Measurements from ENCODE around the gene LPCAT2. TPM values are rescaled to one million over a fixed set of nuclear protein-coding genes. Genes with fewer than 3 reads are reported as not detected.

LPCAT2 gene
- polyA plus RNA-seq, 1 donor from 2014 or later, result 0.59 TPM

GRCh38 chr16:55465077-55465896, 43.6 kb upstream of the LPCAT2 start:
- Histone ChIP-seq H3K9me2 (ENCODE audit: insufficient read depth, low read length) (no peaks in the 10 kb centered on the region), H3K79me2 (replicated peaks; ENCODE audit: insufficient read depth, low read length) (no peaks in the 10 kb centered on the region), H3K36me3 (ENCODE audit: insufficient read depth, low read length) (no peaks in the 10 kb centered on the region), H3K4me2 (ENCODE audit: low read length) (no peak overlapping the region), H3K4me3 (ENCODE audit: low read length) (peak overlapping the region; percentile 40), H3K9me3 (ENCODE audit: low read length) (no peaks in the 10 kb centered on the region), H4K20me1 (ENCODE audit: insufficient read depth) (no peaks in the 10 kb centered on the region), H2AFZ (ENCODE audit: low read depth, low read length) (no peak overlapping the region), H3K9ac (ENCODE audit: low read length) (no peak overlapping the region), H3K27ac (ENCODE audit: low read length) (no peak overlapping the region), H3F3A (ENCODE audit: insufficient read depth, low read length, poor library complexity, severe bottlenecking) (no peaks in the 10 kb centered on the region), H3K27me3 (ENCODE audit: insufficient read depth, low read depth, low read length) (no peaks in the 10 kb centered on the region)
- TF ChIP-seq SMC3 (conservative IDR thresholded peaks at IDR 0.05; ENCODE audit: poor library complexity) (peak; percentile 100), CTCF (IDR thresholded peaks at IDR 0.05; ENCODE audit: poor library complexity, severe bottlenecking) (peak; percentile 100), EP300 (conservative IDR thresholded peaks at IDR 0.05; ENCODE audit: poor library complexity, severe bottlenecking) (no peak), RAD21 (conservative IDR thresholded peaks at IDR 0.05) (peak; percentile 100), TAF1 (IDR thresholded peaks at IDR 0.05; ENCODE audit: low read depth) (no peak), MXI1 (conservative IDR thresholded peaks at IDR 0.05; ENCODE audit: poor library complexity, severe bottlenecking) (no peak), EZH2 (IDR thresholded peaks at IDR 0.05; ENCODE audit: borderline replicate concordance, insufficient read depth, low read length, poor library complexity, severe bottlenecking) (no peak), POLR2AphosphoS5 (IDR thresholded peaks at IDR 0.05) (no peak)
- TF ChIP-seq, protein P1, sequence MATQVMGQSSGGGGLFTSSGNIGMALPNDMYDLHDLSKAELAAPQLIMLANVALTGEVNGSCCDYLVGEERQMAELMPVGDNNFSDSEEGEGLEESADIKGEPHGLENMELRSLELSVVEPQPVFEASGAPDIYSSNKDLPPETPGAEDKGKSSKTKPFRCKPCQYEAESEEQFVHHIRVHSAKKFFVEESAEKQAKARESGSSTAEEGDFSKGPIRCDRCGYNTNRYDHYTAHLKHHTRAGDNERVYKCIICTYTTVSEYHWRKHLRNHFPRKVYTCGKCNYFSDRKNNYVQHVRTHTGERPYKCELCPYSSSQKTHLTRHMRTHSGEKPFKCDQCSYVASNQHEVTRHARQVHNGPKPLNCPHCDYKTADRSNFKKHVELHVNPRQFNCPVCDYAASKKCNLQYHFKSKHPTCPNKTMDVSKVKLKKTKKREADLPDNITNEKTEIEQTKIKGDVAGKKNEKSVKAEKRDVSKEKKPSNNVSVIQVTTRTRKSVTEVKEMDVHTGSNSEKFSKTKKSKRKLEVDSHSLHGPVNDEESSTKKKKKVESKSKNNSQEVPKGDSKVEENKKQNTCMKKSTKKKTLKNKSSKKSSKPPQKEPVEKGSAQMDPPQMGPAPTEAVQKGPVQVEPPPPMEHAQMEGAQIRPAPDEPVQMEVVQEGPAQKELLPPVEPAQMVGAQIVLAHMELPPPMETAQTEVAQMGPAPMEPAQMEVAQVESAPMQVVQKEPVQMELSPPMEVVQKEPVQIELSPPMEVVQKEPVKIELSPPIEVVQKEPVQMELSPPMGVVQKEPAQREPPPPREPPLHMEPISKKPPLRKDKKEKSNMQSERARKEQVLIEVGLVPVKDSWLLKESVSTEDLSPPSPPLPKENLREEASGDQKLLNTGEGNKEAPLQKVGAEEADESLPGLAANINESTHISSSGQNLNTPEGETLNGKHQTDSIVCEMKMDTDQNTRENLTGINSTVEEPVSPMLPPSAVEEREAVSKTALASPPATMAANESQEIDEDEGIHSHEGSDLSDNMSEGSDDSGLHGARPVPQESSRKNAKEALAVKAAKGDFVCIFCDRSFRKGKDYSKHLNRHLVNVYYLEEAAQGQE (IDR thresholded peaks at IDR 0.05; ENCODE audit: borderline replicate concordance), result no peak

DNA sequence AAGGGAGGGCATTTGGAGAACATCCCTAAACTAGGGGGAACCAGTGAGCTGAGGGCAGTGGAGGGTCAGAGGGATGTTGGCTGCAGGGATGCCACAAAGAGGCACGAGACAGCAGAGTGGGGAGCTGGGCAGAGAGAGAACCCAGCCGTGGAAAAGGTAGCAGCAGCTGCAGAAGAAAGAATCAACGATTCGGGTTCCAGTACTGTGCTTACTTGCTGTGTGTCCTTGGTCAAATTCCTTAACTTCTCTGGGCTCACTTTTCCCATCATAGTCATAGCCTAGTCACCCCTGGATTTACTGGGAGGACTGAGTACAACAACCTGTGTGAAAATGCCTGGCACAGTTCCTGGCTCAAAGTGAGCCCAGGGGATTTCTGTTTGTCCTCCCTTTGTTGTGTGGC, 42.7 kb upstream of the LPCAT2 start:
- H3K79me2 ChIP-seq (replicated peaks; ENCODE audit: insufficient read depth, low read length), result no peaks in the 10 kb centered on the region
- H3K9ac ChIP-seq (ENCODE audit: low read length), result no peak overlapping the region
- no peaks in the 10 kb centered on the region for H3K27me3 ChIP-seq (ENCODE audit: insufficient read depth, low read depth, low read length)
- no peaks in the 10 kb centered on the region for H4K20me1 ChIP-seq (ENCODE audit: insufficient read depth)
- no peaks in the 10 kb centered on the region for H3F3A ChIP-seq (ENCODE audit: insufficient read depth, low read length, poor library complexity, severe bottlenecking)
- H3K4me3 ChIP-seq (ENCODE audit: low read length), result no peak overlapping the region
- no peak overlapping the region for H2AFZ ChIP-seq (ENCODE audit: low read depth, low read length)
- H3K4me2 ChIP-seq (ENCODE audit: low read length), result no peak overlapping the region
- no peaks in the 10 kb centered on the region for H3K9me2 ChIP-seq (ENCODE audit: insufficient read depth, low read length)
- H3K36me3 ChIP-seq (ENCODE audit: insufficient read depth, low read length), result no peaks in the 10 kb centered on the region
- no peak overlapping the region for H3K27ac ChIP-seq (ENCODE audit: low read length)
- TF ChIP-seq RAD21 (conservative IDR thresholded peaks at IDR 0.05), result no peak
- no peak for TF ChIP-seq EP300 (conservative IDR thresholded peaks at IDR 0.05; ENCODE audit: poor library complexity, severe bottlenecking)
- H3K9me3 ChIP-seq (ENCODE audit: low read length), result no peaks in the 10 kb centered on the region

All from neural cell (in vitro differentiated cells).